Gastrocnemius medialis (tissue), 4 donors: Measurements from ENCODE around the gene FBRSL1.
"Not testable (repeated sequence)": the region's sequence is repeated elsewhere in the genome, so short reads cannot be mapped to it uniquely, and the experiment has no call there.

Experiments
- CTCF ChIP-seq, 5 experiments: fragments of 450-650 bp in 3 of 5; fragments of 200-600 bp in 2 of 5; sonication (generic) in 2 of 5; IDR thresholded peaks in 4 of 5; conservative IDR thresholded peaks in 1 of 5; 1 replicate in 4 of 5; 2 replicates in 1 of 5; pipeline ENCODE4 v1.5.1; 2016 to 2019; ENCODE audit warnings: antibody characterized with exemption in 5 of 5, mild to moderate bottlenecking in 3 of 5, moderate library complexity in 3 of 5
- POLR2A ChIP-seq, 2 donors: fragments of 450-650 bp; IDR thresholded peaks; one replicate each; pipeline ENCODE4 v1.6.1; 2017; ENCODE audit warnings: antibody characterized with exemption in 2 of 2, mild to moderate bottlenecking in 2 of 2, moderate library complexity in 2 of 2

- TF ChIP-seq CTCF (IDR thresholded peaks at IDR 0.05 in 4 of 5, conservative IDR thresholded peaks at IDR 0.05 in 1 of 5); POLR2A (IDR thresholded peaks at IDR 0.05): not testable (repeated sequence)
Measured at GRCh38 chr12:132532711-132533583, 43.0 kb downstream of the FBRSL1 start.
